22Rv1 (cell line): ENCODE results near the gene LTBP1.

Source experiments
- H3K27ac ChIP-seq: fragments of 450-650 bp; 2 replicates; pipeline ENCODE4 v1.5.1; 2017
- ZFX ChIP-seq: fragments of 450-650 bp; IDR thresholded peaks from 2 replicates; pipeline ENCODE4 v1.6.1; 2017; ENCODE audit warnings: antibody characterized with exemption, borderline replicate concordance
- TF ChIP-seq, protein P1 (sequence below): fragments of 450-650 bp; IDR thresholded peaks from 2 replicates; pipeline ENCODE4 v1.5.1; 2017; ENCODE audit warnings: mild to moderate bottlenecking

Gene LTBP1, protein sequence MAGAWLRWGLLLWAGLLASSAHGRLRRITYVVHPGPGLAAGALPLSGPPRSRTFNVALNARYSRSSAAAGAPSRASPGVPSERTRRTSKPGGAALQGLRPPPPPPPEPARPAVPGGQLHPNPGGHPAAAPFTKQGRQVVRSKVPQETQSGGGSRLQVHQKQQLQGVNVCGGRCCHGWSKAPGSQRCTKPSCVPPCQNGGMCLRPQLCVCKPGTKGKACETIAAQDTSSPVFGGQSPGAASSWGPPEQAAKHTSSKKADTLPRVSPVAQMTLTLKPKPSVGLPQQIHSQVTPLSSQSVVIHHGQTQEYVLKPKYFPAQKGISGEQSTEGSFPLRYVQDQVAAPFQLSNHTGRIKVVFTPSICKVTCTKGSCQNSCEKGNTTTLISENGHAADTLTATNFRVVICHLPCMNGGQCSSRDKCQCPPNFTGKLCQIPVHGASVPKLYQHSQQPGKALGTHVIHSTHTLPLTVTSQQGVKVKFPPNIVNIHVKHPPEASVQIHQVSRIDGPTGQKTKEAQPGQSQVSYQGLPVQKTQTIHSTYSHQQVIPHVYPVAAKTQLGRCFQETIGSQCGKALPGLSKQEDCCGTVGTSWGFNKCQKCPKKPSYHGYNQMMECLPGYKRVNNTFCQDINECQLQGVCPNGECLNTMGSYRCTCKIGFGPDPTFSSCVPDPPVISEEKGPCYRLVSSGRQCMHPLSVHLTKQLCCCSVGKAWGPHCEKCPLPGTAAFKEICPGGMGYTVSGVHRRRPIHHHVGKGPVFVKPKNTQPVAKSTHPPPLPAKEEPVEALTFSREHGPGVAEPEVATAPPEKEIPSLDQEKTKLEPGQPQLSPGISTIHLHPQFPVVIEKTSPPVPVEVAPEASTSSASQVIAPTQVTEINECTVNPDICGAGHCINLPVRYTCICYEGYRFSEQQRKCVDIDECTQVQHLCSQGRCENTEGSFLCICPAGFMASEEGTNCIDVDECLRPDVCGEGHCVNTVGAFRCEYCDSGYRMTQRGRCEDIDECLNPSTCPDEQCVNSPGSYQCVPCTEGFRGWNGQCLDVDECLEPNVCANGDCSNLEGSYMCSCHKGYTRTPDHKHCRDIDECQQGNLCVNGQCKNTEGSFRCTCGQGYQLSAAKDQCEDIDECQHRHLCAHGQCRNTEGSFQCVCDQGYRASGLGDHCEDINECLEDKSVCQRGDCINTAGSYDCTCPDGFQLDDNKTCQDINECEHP (N-terminal part only)

DNA sequence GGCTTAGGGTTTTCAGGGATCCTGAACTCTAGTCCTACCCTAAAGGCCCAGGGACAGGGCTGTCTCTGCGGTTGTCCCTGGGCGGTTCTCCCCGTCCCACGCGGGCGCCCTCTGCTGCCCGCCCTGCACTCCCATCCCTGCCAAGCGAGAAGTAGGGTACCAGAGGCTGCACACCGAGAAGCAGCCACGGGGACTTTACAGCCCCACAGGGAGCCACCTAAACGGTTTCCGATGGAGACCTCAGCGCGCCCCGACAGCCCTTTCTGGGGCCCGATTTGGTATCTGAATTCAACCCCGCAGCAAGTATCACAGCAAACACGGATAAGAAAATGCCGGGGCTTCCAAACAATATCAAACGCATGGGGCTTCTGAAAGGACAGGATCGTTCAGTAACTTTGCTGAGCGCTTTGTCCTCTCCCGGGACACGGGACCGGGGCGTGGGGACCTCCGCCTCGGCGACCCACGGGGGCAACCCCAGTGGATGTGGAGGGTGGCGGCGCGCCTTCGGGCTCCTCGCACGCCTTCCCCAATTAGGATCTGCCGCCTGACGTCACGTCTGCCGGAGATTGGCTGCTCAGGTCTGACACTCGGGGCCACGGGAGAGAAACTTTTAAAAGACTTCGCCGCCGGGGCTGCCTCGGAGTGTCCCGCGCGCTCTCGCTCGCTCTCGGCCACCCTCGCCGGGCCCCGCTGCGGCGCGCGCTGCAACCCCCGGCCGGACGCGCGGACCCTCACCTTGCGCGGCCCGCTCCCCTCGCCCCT lies at the start of gene LTBP1:
Gene LTBP1 (plus strand): TSS at position 640 of the 762 bp plus-strand sequence. CDS start 372 bp downstream, outside the sequence.
- TF ChIP-seq, protein P1, sequence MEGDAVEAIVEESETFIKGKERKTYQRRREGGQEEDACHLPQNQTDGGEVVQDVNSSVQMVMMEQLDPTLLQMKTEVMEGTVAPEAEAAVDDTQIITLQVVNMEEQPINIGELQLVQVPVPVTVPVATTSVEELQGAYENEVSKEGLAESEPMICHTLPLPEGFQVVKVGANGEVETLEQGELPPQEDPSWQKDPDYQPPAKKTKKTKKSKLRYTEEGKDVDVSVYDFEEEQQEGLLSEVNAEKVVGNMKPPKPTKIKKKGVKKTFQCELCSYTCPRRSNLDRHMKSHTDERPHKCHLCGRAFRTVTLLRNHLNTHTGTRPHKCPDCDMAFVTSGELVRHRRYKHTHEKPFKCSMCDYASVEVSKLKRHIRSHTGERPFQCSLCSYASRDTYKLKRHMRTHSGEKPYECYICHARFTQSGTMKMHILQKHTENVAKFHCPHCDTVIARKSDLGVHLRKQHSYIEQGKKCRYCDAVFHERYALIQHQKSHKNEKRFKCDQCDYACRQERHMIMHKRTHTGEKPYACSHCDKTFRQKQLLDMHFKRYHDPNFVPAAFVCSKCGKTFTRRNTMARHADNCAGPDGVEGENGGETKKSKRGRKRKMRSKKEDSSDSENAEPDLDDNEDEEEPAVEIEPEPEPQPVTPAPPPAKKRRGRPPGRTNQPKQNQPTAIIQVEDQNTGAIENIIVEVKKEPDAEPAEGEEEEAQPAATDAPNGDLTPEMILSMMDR, result peak; percentile 97
- no peak for TF ChIP-seq ZFX
- peak within 1 kb of the TSS; percentile 61 for H3K27ac ChIP-seq

DNA sequence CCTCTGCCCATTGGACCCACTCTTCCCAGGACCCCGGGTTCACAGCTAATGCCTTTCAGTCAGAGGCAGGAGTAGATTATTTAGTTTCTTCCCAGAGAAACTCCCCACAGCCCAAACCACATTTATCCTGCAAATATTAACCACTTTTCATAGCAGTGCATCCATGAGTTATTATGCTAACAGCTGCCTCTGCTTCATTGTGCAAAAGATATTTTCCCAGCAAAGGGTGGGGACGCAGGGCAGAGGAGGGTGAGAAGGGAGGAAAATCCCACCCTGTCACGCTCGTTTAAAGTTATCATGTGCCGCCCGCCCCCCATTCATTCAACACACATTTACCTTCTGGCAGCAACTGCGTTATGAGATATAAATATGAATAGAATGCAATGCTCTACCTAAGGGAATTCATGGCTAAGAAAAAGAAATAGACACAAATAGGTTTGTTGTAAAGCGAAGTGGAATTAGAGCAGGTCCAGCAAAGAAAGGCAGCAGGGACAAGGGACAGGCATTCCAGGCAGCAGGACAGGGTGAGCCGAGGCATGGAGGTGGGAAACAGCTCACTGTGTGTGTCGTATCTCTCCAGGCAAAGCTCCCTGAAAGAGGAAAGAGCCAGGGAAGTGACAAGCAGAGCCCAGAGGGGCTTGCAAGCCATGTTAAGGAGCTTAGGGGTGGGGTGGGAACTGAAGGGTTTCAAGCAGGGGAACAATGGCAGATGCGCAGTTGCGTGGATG lies 46.3 kb upstream of the LTBP1 start:
- H3K27ac ChIP-seq, result no peak overlapping the region
- no peak for TF ChIP-seq ZFX
- TF ChIP-seq, protein P1, result no peak

DNA sequence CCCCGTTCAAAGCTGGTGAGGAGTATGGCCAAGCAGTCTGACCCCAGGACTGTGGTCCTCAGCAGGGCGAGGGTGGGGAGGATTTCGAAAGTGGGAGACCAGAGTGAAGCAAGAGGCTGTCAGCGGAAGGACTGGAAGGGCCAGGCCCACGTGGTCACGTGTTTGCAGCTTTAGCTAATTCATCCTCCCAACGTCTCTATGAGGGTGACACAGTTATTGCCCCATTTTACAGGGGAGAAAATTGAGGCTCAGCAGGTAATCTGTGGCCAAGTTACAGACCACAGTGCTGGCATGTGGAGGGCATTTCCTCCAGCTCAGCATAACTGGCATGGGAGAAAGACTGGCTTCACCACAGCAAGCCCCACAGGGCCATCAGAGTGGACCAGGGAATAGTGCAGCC lies 45.4 kb upstream of the LTBP1 start:
- TF ChIP-seq, protein P1, result no peak
- no peak for TF ChIP-seq ZFX
- no peak overlapping the region for H3K27ac ChIP-seq

DNA sequence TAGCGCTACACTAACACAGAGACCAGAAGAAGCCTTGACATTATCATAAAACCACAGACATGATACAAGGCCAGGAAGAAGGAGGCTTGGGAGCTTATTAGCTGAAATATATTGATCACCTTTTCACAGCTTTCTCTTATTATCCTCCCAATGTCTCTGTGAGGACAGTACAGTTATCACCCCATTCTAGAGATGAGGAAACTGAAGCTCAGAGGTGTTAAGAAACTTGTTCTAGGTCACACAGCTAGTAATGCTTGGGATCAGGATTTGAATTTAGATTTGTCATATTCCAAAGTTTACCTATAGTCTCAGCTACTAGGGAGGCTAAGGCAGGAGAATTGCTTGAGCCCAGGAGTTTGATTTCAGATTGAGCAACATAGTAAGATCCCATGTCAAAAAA lies 44.6 kb upstream of the LTBP1 start:
- no peak overlapping the region for H3K27ac ChIP-seq
- no peak for TF ChIP-seq ZFX
- TF ChIP-seq, protein P1, result no peak

DNA sequence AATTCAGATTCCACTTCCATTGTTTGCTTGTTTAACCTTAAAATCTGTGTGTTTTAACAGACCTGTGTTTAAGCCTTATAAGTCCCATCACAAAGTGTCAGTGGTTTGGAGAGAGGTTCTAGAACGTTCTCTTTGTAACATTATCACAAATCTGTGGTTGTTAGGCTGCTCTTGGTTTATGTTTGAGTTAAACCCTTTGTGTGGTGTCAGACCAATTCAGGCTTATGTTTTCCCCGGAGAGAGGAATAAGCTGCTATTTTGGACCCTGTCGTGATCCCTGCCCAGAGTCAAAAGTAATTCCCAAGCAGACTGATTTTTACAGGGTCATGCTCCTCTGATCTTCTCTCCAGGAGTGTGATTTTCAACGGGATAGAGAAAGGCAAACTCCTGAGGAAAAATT lies 43.8 kb upstream of the LTBP1 start:
- no peak overlapping the region for H3K27ac ChIP-seq
- no peak for TF ChIP-seq ZFX
- TF ChIP-seq, protein P1, result no peak

DNA sequence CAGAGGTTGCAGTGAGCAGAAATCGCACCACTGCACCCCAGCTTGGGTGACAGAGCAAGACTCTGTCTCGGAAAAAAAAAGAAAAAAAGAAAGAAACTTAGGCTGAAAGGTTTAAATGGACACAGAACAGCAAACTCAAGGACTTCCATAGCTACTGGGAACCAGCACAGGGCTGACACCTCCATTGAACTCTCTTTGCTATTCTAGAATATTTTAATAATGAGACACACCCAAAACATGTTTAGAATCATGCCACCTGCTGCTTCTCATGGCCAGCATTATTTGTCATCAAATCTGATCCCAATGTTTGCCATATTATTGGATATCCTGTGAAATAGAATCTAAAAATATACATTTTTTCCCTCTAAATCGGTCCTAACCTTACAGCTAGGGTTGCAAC lies 42.7 kb upstream of the LTBP1 start:
- TF ChIP-seq, protein P1, result no peak
- TF ChIP-seq ZFX, result no peak
- no peak overlapping the region for H3K27ac ChIP-seq
